ENCODE data around the gene RNF157. TPM values are rescaled to one million over a fixed set of nuclear protein-coding genes. Genes with fewer than 3 reads are reported as not detected.

Gene RNF157
- total and polyA plus RNA-seq, 2 of the 13 experiments (the other 11 are each of a cell fraction or from before 2014, with no cell fraction given): 0.44 to 1.5 TPM

DNA sequence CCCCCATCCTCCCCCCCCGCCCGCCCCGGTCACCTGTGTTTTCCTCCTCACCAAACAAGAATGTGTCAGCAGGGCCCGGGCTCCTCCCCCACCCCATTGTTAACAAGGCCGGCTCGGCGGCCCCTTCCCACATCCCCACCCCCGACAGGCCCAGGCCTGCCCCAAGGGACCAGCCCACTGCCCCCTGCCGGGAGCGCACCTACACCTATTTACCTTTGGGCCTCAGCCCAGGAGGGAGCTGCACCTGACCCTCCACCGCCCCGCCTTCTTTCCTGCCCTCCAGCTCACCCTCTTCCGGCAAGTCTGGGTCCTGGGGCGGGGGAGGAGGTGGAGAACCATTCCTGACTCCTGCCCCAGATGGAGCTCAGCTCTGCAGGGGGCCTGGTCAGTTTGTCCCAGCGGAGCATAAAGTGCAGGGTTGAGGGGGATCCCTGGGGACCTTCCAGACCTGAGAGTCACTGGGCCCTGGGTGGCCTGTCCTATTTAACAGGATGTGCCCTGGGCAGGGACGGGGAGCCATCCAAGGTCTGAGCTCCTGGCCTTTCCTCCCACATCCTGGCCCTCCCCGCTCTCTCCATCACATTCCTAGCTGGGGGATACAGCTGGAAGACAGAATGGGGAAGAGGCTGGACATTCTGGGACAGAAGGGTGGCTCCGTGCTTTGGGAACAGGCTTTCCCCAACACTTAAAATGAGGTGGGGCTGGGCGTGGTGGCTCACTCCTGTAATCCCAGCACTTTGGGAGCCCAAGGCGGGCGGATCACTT lies 107.5 kb downstream of the RNF157 start (continued):
- TF ChIP-seq, protein P1, sequence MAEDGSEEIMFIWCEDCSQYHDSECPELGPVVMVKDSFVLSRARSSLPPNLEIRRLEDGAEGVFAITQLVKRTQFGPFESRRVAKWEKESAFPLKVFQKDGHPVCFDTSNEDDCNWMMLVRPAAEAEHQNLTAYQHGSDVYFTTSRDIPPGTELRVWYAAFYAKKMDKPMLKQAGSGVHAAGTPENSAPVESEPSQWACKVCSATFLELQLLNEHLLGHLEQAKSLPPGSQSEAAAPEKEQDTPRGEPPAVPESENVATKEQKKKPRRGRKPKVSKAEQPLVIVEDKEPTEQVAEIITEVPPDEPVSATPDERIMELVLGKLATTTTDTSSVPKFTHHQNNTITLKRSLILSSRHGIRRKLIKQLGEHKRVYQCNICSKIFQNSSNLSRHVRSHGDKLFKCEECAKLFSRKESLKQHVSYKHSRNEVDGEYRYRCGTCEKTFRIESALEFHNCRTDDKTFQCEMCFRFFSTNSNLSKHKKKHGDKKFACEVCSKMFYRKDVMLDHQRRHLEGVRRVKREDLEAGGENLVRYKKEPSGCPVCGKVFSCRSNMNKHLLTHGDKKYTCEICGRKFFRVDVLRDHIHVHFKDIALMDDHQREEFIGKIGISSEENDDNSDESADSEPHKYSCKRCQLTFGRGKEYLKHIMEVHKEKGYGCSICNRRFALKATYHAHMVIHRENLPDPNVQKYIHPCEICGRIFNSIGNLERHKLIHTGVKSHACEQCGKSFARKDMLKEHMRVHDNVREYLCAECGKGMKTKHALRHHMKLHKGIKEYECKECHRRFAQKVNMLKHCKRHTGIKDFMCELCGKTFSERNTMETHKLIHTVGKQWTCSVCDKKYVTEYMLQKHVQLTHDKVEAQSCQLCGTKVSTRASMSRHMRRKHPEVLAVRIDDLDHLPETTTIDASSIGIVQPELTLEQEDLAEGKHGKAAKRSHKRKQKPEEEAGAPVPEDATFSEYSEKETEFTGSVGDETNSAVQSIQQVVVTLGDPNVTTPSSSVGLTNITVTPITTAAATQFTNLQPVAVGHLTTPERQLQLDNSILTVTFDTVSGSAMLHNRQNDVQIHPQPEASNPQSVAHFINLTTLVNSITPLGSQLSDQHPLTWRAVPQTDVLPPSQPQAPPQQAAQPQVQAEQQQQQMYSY (CRISPR knock-in tag; IDR thresholded peaks at IDR 0.05): no peak
- no peak for TF ChIP-seq KLF16 (CRISPR knock-in tag; IDR thresholded peaks at IDR 0.05)
- TF ChIP-seq, protein P2, sequence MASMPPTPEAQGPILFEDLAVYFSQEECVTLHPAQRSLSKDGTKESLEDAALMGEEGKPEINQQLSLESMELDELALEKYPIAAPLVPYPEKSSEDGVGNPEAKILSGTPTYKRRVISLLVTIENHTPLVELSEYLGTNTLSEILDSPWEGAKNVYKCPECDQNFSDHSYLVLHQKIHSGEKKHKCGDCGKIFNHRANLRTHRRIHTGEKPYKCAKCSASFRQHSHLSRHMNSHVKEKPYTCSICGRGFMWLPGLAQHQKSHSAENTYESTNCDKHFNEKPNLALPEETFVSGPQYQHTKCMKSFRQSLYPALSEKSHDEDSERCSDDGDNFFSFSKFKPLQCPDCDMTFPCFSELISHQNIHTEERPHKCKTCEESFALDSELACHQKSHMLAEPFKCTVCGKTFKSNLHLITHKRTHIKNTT (CRISPR knock-in tag; IDR thresholded peaks at IDR 0.05): no peak
- no peak for TF ChIP-seq KMT2A (CRISPR knock-in tag; IDR thresholded peaks at IDR 0.05)
- TF ChIP-seq, protein P3, sequence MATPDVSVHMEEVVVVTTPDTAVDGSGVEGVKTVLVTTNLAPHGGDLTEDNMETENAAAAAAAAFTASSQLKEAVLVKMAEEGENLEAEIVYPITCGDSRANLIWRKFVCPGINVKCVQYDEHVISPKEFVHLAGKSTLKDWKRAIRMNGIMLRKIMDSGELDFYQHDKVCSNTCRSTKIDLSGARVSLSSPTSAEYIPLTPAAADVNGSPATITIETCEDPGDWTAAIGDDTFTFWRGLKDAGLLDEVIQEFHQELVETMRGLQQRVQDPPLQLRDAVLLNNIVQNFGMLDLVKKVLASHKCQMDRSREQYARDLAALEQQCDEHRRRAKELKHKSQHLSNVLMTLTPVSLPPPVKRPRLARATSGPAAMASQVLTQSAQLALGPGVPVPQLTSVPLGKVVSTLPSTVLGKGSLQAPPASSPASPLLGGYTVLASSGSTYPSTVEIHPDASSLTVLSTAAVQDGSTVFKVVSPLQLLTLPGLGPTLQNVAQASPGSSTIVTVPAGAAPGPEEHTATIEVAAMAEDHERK (CRISPR knock-in tag; IDR thresholded peaks at IDR 0.05; ENCODE audit: low read depth): no peak
- no peak for TF ChIP-seq ZNF383 (CRISPR knock-in tag; IDR thresholded peaks at IDR 0.05; ENCODE audit: borderline replicate concordance)
- TF ChIP-seq ZNF446 (CRISPR knock-in tag; IDR thresholded peaks at IDR 0.05): no peak
- TF ChIP-seq ZNF234 (CRISPR knock-in tag; conservative IDR thresholded peaks at IDR 0.05): no peak
- TF ChIP-seq, protein P4, sequence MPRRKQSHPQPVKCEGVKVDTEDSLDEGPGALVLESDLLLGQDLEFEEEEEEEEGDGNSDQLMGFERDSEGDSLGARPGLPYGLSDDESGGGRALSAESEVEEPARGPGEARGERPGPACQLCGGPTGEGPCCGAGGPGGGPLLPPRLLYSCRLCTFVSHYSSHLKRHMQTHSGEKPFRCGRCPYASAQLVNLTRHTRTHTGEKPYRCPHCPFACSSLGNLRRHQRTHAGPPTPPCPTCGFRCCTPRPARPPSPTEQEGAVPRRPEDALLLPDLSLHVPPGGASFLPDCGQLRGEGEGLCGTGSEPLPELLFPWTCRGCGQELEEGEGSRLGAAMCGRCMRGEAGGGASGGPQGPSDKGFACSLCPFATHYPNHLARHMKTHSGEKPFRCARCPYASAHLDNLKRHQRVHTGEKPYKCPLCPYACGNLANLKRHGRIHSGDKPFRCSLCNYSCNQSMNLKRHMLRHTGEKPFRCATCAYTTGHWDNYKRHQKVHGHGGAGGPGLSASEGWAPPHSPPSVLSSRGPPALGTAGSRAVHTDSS (CRISPR knock-in tag; conservative IDR thresholded peaks at IDR 0.05): no peak
- no peak; the same call in 1 of the 2 replicates for TF ChIP-seq MEIS1 (CRISPR knock-in tag; IDR thresholded peaks at IDR 0.05; ENCODE audit: borderline replicate concordance)
- TF ChIP-seq ZNF589 (CRISPR knock-in tag; conservative IDR thresholded peaks at IDR 0.05): no peak
- TF ChIP-seq ZNF572 (CRISPR knock-in tag; IDR thresholded peaks at IDR 0.05): no peak
- TF ChIP-seq NFYC (CRISPR knock-in tag; IDR thresholded peaks at IDR 0.05): no peak
- 0 out of 2 replicates have a peak, but pooled peaks have one; percentile 15 for TF ChIP-seq SRF (IDR thresholded peaks at IDR 0.05; ENCODE audit: low read depth, low read length)
- TF ChIP-seq, protein P5, sequence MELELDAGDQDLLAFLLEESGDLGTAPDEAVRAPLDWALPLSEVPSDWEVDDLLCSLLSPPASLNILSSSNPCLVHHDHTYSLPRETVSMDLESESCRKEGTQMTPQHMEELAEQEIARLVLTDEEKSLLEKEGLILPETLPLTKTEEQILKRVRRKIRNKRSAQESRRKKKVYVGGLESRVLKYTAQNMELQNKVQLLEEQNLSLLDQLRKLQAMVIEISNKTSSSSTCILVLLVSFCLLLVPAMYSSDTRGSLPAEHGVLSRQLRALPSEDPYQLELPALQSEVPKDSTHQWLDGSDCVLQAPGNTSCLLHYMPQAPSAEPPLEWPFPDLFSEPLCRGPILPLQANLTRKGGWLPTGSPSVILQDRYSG (CRISPR knock-in tag; IDR thresholded peaks at IDR 0.05): no peak
- peak; percentile 87 for TF ChIP-seq RXRB (CRISPR knock-in tag; IDR thresholded peaks at IDR 0.05; ENCODE audit: borderline replicate concordance)
- no peak for TF ChIP-seq CBFB (CRISPR knock-in tag; IDR thresholded peaks at IDR 0.05)
- TF ChIP-seq FOXA3 (CRISPR knock-in tag; IDR thresholded peaks at IDR 0.05): peak; percentile 56
- no peak for TF ChIP-seq DR1 (CRISPR knock-in tag; IDR thresholded peaks at IDR 0.05)
- no peak for TF ChIP-seq NONO (IDR thresholded peaks at IDR 0.05)
- TF ChIP-seq NONO (CRISPR knock-in tag; conservative IDR thresholded peaks at IDR 0.05): no peak; the same call in 1 of the 2 replicates
- TF ChIP-seq ZNF562 (CRISPR knock-in tag; IDR thresholded peaks at IDR 0.05; ENCODE audit: borderline replicate concordance): no peak
